Dermis blood vessel endothelial cell (primary cell): ENCODE measurements around the gene USPL1. TPM values are rescaled to one million over a fixed set of nuclear protein-coding genes. Genes with fewer than 3 reads are reported as not detected.
"Not testable (repeated sequence)": the region's sequence is repeated elsewhere in the genome, so short reads cannot be mapped to it uniquely, and the experiment has no call there.

Experiments
- DNase-seq: peaks from one replicate; pipeline ENCODE4 v3.0.0; 2010
- total RNA-seq: library from RNA; depleted of rRNA; stranded (reverse); fragments of >200 nt; gene quantifications from 2 replicates; pipeline ENCODE4 v1.2.3, GENCODE V29; 2014

The USPL1 gene
- total RNA-seq: 20.0 and 26.4 TPM in 2 replicates

DNA sequence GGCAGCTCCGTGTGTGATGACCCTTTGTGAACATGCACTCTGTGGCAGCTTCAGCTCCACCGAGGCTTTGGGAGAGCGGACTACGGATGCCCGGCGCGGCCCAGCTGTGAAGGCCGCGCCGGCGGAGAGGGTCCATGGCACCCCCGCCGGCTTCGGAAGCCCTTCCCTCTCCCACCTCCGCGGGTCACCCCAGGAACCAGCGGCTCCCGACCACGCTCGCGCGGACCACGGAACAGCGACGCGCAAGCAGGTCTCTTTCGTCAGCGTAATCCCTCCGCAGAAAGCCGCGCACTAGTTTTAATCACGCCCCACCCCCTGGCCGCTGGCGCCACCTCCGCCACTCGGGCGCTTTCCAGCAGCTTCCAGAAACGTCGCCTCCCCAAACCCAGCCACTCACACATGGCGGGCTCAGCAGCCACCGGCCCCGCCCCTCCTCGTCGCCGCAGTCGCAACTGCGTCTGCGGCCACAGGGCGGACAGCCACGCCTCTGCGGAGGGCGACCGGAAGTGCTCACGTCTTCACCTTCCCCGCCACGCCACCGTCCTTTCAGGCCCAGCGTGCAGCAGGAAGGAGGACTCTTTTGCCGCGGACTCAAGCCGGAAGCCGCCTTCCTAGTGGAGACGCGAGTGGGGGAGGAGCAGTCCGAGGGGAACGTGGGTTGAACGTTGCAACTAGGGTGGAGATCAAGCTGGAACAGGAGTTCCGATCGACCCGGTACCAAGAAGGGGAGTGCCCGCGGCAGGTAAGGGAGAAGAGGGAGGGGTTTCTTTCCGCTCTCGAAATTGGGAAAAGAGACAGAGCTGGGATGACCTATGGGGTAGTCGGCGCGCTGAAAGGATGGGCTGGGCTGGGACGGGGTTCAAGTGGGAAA is at the start of gene USPL1:
USPL1 (plus strand) TSS at position 606 of the 871 bp plus-strand sequence. CDS start 3,221 bp downstream, outside the sequence.
- DNase-seq: peak; percentile 100

DNA sequence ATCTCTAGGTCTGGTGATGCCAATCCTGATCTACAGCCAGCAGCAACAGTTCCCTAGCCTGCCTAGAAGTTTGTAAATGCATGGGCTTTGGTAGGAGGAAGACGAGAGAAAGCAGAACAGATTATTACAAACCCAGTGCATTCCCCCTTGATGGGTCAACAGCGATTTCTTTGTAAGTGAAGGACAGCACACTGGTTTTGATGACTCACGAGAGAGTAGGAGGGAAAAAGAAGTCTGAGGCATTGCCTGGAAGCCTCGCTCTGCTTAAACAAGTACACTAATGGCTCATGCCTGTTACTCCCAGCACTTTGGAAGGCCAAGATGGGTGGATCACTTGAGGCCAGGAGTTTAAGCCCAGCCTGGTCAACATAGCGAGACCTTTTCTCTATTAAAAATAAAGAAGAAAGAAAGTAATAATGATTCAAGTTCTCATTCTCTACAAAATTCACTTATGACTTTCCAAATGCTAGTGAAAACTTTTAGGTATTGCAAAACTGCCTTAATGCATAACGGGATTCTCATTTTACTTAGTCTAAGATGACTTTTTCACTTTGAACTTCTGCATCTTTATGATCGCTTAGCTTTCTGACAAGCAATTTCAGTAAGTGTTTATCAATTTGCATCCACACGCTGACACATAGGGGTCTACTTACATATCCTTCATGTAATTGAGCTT is 47.7 kb upstream of the USPL1 start:
- DNase-seq: peak; percentile 10

DNA sequence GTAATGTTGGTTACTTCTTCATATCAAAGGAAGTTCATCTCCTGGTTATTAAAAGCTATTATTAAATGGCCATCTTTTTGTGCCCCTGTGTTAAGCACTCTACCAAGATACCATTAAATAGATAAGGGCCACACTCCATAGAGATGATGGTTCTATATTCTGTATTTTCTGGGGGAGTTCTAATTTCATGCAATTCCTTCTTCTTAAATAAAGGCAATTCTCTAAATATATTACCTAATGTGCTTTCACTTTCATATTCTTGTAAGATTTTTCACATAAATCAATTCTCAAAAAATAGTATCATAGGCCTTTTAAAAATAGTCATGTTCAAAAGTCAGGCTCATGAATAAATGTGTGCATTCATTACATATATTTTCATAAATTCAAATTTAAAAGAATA is 47.0 kb upstream of the USPL1 start:
- no peak for DNase-seq

DNA sequence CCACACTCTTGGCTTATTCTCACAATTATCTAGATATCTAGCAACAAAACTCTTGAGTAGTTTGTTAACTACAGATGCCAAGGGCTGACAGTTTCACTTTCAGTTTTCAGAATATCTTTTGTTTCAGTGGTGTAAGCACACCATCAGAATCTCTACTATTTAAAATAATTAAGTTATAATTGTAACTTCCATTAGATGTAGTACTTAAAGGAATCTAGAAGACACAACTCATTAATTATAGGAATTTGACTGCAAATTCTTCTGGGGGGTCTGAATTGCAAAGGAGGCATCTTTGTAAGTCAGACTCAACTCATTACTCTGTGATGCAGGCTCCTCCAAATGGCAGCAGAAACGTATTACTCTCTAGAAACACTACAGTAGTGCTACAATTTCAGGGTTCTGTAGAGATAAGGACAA is 44.9 kb upstream of the USPL1 start:
- peak; percentile 68 for DNase-seq

DNA sequence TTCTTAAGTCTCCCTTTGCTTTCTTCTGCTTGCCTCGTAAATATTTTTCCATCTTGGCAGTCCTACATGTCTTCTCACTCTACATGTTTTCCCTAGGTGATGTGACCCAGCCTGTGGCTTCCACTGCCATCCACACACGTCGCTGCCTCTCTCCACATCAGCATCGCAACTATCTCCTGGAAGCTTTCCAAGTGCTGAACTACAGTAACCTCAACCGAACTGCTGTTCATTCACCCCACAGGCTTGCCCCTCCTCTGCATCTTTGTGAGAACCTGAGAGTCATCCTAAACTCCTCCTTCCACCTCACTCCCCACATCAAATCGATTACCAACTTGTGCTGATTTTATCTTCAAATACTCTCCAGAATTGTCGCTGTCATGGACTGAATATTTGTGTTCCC is 41.2 kb upstream of the USPL1 start:
- DNase-seq: peak; percentile 5

DNA sequence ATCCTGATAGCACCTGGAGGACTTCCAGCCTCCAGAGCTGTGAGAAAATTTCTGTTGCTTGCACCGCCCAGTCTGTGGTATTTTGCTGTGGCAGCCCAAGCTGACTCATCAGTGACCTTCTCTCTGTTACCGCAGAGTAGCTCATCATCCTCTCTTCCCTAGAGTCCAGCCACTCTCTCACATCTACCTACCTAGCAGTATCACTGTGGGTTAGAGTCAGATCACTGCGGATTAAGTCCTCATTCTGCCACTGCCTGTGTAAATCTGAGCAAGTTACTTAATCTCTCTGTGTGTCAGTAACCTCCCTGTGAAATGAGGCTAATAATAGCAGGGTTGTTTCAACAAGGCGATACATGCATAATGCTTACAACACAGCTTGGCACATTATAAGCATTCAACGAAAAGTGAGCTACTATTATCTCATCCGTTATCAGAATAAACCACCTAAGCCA is 40.3 kb upstream of the USPL1 start:
- DNase-seq: no peak

DNA sequence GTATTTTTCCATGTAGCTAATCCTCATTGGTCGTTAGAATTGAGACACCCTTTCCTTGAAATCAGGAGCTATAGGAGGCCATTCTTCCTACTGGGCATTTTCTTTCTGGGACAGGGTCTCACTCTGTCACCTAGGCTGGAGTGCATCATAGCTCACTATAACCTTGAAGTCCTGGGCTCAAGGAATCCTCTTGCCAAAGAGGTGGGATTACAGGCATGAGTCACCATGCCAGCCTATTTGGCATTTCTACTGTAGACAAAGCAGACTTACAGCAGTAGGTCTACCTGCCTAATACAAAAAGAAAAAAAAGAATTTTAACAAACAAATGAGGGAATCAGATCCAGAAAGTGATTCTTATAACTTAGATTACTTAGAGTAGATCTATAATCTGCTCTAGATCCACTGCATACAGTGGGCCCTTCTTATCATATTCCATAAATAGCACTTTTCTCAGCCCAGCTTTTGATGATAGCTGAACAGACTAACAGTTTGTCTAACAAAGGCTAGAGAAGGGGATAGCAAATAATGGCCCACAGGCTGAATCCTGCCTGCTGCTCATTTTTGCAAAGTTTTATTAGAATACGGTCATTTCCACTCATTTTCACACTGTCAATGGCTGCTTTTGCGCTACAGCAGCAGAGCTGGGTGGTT is 36.7 kb upstream of the USPL1 start:
- DNase-seq: no peak

DNA sequence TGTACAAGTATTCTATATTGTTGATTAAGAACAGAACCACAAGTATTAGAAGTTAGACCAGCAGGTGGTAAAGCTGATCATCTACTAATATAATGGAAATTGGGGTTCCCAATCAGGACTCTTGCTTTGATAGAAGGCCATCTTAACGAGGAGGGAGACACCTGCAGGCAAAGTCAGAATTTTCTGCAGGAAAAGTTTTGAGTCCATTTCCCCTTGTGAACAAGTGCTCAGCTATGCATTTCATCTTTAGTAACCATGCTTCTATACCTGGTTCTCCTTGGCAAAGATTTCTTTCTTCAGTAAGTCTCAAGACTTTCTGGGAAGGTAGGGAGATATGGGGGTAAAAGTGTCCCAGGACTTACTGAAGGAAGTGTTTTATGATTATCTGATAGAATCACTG is 36.1 kb upstream of the USPL1 start:
- DNase-seq: peak; percentile 55

DNA sequence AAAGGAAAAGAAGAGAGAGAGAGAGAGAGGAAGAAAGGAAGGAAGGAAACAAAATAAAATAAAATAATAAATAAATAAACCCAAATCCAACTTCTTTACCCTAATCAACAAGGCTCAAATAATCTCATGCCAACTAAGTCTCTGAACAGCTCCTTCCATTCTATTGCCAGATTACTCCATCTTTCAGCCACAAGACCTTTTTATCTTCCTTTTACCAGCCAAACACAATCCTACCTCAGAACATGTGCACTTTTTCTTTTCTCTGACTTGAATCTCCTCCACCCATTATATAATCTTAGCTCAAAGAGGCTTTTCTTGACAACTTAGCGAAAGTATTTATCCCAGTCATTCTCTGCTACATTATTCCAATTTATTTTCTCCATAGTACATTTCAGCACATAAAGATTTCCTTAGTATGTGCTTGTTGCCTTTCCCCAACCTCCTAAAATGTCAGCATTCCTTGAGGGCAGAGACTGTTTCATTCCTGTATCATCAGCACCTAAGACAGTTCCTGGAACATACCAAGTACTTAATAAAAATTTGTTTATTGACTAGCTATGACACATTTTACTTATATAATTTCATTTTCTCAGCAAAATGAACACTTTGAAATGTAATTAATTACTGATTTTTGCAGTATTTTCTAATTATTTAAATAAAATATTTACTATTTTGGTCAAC is 33.5 kb upstream of the USPL1 start:
- DNase-seq: no peak

DNA sequence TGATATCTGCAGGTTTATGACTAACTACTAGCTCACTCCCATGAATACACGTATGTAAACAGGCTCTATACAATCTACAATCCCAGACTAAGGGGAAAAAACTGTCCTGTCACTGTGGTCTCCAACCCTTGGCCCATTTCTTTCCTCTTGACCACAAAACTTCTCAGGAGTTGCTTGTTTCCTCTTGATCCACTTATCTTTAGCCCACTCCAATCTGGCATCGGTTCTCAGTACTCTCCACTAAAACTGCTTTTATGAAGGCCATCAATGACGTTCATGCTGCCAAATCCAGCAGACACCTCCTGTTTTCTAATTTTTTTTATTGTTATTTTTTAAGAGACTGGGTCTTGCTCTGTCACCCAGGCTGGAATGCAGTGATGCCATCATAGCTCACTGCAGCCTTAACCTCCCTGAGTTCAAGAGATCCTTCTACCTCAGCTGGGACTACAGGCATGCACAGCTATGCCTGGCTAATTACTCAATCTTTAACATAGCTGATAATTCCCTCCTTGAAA is 31.9 kb upstream of the USPL1 start:
- DNase-seq: no peak

DNA sequence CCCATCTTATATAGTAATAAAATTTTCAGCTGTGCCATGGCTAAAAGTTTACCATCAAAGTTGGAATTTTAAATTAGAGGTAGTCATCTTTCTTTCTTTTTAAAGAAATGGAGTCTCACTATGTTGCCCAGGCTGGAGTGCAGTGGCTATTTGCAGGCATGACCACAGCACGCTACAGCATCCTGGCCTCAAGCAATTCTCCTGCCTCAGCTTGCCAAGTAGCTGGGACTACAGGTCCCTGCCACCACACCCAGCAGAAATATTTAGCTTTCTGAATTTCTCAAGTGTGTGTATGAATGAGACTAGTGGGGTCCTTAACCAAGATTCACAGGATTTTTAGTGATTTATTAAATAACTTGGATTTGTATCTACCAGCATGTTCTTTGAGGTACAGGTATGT is 30.5 kb upstream of the USPL1 start:
- DNase-seq: no peak

DNA sequence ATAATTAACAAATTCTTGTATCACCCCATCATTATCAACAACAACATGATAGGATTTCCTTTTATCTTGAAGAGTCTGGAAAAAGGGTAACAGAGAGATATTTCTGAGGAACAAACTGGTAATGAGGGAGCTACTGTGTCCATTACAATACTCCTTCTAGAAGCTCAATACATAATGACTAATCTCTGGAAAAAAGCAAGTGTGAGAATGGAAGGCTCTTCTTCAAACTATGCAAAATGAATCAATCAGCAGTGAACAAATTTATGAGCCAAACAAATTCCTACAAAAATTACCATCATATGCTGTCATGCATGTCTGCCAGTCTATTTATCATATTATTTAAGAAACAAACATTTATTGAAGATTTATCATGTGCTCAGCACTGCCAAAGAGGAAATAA is 30.0 kb upstream of the USPL1 start:
- DNase-seq: no peak

DNA sequence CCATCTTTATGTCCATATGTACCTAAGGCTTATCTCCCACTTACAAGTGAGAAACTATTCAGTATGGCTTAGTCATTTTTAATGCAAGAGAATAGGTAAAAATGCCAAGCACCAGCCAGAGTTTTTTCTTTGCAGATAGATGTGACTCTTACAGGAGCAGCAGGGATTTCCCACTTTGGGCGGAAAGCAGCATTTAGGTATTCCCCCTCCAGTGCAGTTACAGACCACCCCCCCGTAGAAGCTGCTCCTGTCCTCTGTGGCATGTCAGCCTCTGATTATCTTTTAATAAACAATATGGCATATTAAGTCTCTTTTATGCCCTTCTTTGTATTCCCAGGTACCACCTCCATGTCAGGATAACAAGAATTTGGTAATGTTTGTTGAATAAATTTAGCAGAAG is 24.7 kb upstream of the USPL1 start:
- no peak for DNase-seq

DNA sequence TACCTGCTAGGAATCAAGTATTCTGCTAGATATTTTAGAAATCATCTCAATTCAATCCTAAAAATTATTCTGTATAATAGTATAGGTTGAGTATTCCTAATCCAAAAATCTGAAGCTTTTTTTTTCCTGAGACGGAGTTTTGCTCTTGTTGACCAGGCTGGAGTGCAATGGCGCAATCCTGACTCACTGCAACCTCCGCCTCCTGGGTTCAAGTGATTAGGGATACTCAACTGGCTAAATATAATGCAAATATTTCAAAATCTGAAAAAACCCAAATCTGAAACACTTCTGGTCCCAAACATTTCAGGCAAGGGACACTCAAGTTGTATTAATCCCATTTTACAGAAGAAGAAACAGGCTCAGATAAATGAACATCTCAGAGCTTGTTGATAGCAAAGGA is 17.2 kb upstream of the USPL1 start:
- DNase-seq: no peak

DNA sequence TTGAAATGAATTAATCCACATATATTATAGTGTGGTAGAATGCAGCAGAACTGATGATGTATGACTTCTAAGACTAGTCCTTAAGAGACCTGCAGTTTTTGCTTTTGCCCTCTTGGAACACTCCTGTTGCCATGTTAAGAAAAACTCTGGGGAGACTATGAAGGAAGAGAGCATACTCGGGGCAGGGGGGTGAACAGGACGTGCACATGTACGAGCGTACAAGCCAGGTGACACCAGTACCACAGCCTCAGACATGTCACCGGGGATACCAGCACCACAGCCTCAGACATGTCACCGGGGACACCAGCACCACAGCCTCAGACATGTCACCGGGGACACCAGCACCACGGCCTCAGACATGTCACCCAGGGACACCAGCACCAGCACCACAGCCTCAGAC is 15.9 kb upstream of the USPL1 start:
- no peak for DNase-seq

DNA sequence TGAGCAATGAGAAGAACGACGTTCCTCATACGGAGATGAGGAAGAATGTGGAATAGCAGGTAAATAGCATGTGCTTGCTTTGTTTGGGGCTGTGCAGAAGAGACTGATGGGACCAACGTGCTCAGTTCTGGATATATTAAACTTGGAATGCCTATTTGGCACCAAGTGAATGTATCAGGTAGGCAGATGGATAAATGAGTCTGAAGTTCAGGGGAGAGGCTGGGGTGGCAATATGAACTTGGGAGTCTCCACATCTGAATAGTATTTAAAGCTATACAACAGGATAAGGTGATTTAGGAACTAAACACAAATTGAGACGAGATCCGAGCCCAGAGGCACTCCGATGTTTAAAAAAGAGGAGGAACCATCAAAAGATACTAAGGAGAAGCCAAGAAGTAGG is 12.7 kb upstream of the USPL1 start:
- no peak for DNase-seq

DNA sequence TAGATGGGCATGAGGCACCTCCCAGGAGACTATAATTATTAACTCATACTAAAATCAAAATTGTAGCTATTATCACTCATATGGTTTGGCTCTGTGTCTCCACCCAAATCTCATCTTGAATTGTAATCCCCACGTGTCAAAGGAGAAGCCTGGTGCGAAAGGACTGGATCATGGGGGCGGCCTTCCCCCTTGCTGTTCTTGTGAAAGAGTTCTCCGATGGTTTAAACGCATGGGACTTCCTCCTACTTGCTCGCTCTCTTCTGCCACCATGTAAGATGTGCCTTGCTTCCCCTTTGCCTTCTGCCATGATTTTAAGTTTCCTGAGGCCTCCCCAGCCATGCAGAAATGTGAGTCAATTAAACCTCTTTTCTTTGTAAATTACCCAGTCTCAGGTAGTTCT is 10.5 kb upstream of the USPL1 start:
- not testable (repeated sequence) for DNase-seq

DNA sequence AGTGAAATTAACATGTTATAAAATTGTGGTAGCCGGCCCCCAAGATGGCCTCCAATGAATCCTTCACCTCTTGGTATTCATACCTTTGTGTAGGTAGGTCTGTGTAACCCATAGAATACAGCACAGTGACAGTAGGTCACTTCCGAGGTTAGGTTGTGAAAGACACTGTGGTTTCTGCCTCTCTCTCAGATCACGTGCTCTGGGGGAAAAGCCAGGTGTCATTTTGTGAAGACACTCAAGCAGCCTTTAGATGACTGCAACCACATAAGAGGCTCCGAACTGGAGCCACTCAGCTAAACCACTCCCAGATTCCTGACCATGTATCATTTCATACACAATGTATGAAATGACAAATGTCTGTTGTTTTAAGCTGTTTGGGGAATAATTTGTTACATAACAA is 9.8 kb upstream of the USPL1 start:
- no peak for DNase-seq

DNA sequence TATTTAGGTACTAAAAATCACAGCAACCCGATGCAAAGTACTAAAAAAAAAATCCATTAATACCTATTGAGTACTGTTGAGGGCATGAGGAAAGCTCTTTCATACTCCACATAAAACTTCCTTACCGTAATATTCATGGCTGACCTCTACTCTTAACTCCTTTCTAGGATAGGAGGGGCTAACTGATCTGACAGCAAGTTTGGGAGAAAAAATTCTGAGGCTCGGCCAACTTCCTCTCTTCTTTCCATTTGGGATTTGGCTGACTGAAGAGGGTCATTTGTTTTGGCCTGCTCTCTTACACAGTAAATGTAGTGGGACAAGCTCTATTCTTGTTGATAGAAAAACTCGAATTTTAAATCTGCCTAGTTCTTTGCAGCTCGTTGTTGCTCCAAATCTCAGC is 9.4 kb upstream of the USPL1 start:
- no peak for DNase-seq

DNA sequence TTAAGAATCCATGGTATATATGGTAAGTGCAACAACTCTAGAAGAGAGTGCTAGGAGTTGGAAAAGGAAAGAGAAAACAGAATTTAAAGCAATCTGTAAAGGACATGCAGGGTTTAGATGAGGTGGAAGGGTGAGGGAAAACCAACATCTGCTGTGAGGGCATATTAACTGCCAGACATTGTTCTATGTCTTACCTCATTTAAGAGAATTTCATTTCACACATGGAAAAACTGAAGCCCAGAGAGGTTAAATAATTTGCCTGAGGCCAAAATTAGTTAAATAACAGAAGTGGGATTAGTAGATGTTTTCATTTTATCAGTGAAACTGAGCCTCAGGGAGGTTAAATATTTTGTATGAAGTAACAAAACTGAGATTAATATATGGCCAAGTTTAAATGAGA is 7.4 kb upstream of the USPL1 start:
- DNase-seq: no peak

DNA sequence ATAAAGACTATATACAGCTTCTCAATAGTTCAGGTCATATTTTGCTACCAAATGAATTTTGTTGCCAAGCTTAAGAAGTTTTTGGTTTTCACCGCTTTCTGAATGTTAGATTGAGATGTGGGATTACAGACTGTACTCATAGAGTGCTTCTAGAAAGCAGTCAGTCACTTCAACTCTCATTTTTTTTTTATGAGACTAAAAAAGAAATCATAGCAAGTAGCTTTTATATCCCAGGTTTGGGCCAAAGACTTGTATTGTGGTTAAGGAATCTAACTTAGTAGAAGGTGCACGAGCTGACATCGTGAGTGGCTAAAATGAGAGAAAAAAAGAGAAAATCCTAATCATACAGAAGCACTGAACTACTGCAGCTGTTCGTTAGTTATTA is 2.2 kb upstream of the USPL1 start:
- no peak for DNase-seq

DNA sequence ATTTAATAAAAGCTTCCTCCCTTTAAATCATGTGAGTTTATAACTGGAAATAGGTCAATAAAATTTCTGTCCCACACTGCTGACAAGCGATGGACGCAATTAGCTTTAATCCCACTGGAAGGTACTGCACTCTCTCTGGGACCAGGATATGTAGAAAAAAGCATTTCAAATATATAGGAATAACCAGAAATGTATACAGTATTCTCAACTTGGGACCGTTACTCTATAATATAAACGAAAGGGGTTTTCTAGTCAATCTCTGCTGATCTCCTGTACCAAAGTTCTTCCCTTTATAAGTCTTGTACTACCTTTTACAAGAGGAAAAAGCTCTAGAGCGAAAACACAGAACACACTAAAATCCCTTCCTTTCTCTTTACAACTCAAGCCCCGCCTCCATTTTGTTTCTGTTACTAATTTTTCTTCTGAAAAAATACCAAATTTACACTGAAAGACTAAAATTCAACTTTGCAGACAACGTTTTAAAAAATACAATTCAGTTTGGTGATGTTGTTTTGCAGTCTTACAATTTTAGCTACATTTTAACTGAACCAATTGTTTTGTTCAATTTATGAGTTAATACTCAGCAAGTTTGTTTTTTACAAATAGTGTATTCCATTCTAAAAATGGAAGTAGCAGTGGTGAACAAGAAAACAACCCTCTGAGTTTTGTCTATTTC is 1.7 kb upstream of the USPL1 start:
- DNase-seq: peak; percentile 64
